H1 (cell line): Measurements from ENCODE around the gene HOXB4. TPM values are rescaled to one million over a fixed set of nuclear protein-coding genes. Genes with fewer than 3 reads are reported as not detected.

Experiments used
- CTCF ChIA-PET: fragments of 300-600 bp; sonication (Branson Sonifier 250); formaldehyde crosslinking; loops from one replicate; lab custom pipeline; 2021; ENCODE audit not compliant: partially characterized antibody; lab: Charles Lee
- POLR2A ChIA-PET: fragments of 300-600 bp; sonication (Branson Sonifier 250); formaldehyde crosslinking; loops from one replicate; lab custom pipeline; 2021; ENCODE audit warnings: inconsistent platforms; ENCODE audit not compliant: partially characterized antibody; lab: Charles Lee
- DNase-seq, 2 experiments: peaks; one replicate each; pipeline versions ENCODE4 v3.0.0 to v3.0.0-alpha.2; 2010 to 2022; ENCODE audit warnings: low spot score in 2 of 2, low read depth in 1 of 2, mixed read lengths in 1 of 2
- FAIRE-seq: peaks from 2 replicates; lab custom pipeline; 2011; peaks lifted over from hg19 to GRCh38; lab: Jason Lieb, UNC
- H2AFZ ChIP-seq: 2 replicates; pipeline ENCODE4 v1.8.1; 2012; ENCODE audit warnings: low read length, inconsistent platforms
- H2AK5ac ChIP-seq: 2 replicates; pipeline ENCODE4 v1.6.1; 2013; ENCODE audit warnings: low read depth, low read length
- H2BK120ac ChIP-seq: replicated peaks from 2 replicates; pipeline ENCODE3; 2013; ENCODE audit warnings: low read depth, low read length, inconsistent platforms
- H2BK12ac ChIP-seq: 2 replicates; pipeline ENCODE4 v1.6.1; 2013; ENCODE audit warnings: low read depth, low read length
- H2BK15ac ChIP-seq: 2 replicates; pipeline ENCODE4 v1.6.1; 2013; ENCODE audit warnings: low read length
- H2BK20ac ChIP-seq: 2 replicates; pipeline ENCODE4 v1.6.1; 2013; ENCODE audit warnings: low read length
- H2BK5ac ChIP-seq: 2 replicates; pipeline ENCODE4 v1.6.1; 2013; ENCODE audit warnings: low read depth, low read length
- H3K14ac ChIP-seq: 2 replicates; pipeline ENCODE4 v1.6.1; 2013; ENCODE audit warnings: inconsistent platforms; ENCODE audit not compliant: insufficient read length
- H3K18ac ChIP-seq: 2 replicates; pipeline ENCODE4 v1.6.1; 2013; ENCODE audit warnings: low read length; ENCODE audit errors: extremely low read depth
- H3K23ac ChIP-seq: 2 replicates; pipeline ENCODE4 v1.6.1; 2013; ENCODE audit warnings: inconsistent platforms; ENCODE audit not compliant: insufficient read length
- H3K23me2 ChIP-seq: 2 replicates; pipeline ENCODE4 v1.6.1; 2013; ENCODE audit warnings: low read depth, low read length
- H3K27ac ChIP-seq: 2 replicates; pipeline ENCODE4 v1.6.1; 2011; ENCODE audit warnings: low read depth, low read length, inconsistent platforms
- H3K27me3 ChIP-seq, 4 experiments: replicated peaks in 1 of 4; 1 replicate in 1 of 4; 2 replicates in 3 of 4; pipeline versions ENCODE4 v1.6.1 to v1.8.1; 2011 to 2013; ENCODE audit warnings: low read length in 3 of 4, mild to moderate bottlenecking in 3 of 4, inconsistent platforms in 2 of 4, mixed read lengths in 2 of 4, moderate library complexity in 1 of 4; ENCODE audit not compliant: control insufficient read depth in 3 of 4, insufficient read depth in 3 of 4; ENCODE audit errors: extremely low read depth in 1 of 4
- H3K36me3 ChIP-seq, 4 experiments: 2 replicates each; pipeline versions ENCODE4 v1.6.1 to v1.8.1; 2011 to 2013; ENCODE audit warnings: mild to moderate bottlenecking in 4 of 4, low read length in 3 of 4, moderate library complexity in 2 of 4, control low read depth in 1 of 4, inconsistent platforms in 1 of 4; ENCODE audit not compliant: insufficient read depth in 4 of 4, control insufficient read depth in 2 of 4
- H3K4ac ChIP-seq: replicated peaks from 2 replicates; pipeline ENCODE3; 2013; ENCODE audit warnings: low read length, low read depth, mixed read lengths, inconsistent platforms; ENCODE audit not compliant: insufficient read length
- H3K4me1 ChIP-seq, 4 experiments: replicated peaks in 1 of 4; 1 replicate in 1 of 4; 2 replicates in 3 of 4; pipeline versions ENCODE4 v1.6.1 to v1.8.1; 2011 to 2013; ENCODE audit warnings: low read length in 3 of 4, inconsistent platforms in 2 of 4, mixed read lengths in 1 of 4; ENCODE audit not compliant: insufficient read depth in 4 of 4, control insufficient read depth in 3 of 4
- H3K4me2 ChIP-seq, 2 experiments: 2 replicates each; pipeline versions ENCODE4 v1.6.1 to v1.8.1; 2011 to 2013; ENCODE audit warnings: low read depth in 2 of 2, low read length in 2 of 2, control low read depth in 1 of 2, inconsistent platforms in 1 of 2, mild to moderate bottlenecking in 1 of 2; ENCODE audit not compliant: insufficient read depth in 1 of 2
- H3K4me3 ChIP-seq, 4 experiments: fragments of 200-600, 300-600 bp in 1 of 4; sonication (generic), shearing (Covaris generic), sonication (Bioruptor Twin) in 1 of 4; 2 replicates each; pipeline versions ENCODE4 v1.5.1 to v1.8.1; 2011 to 2016; ENCODE audit warnings: low read length in 4 of 4, low read depth in 3 of 4, control low read depth in 2 of 4, inconsistent platforms in 2 of 4, mild to moderate bottlenecking in 2 of 4, mixed read lengths in 1 of 4, moderate library complexity in 1 of 4; ENCODE audit not compliant: insufficient read depth in 2 of 4; ENCODE audit errors: extremely low read depth in 1 of 4
- H3K56ac ChIP-seq: replicated peaks from 2 replicates; pipeline ENCODE3; 2013; ENCODE audit warnings: low read depth, mild to moderate bottlenecking, mixed read lengths, low read length, inconsistent platforms; ENCODE audit not compliant: insufficient read length
- H3K79me1 ChIP-seq: 2 replicates; pipeline ENCODE4 v1.6.1; 2013; ENCODE audit warnings: low read depth, low read length, control low read depth
- H3K79me2 ChIP-seq, 2 experiments: 2 replicates each; pipeline versions ENCODE4 v1.6.1 to v1.8.1; 2012 to 2013; ENCODE audit warnings: low read length in 2 of 2, mild to moderate bottlenecking in 2 of 2, inconsistent platforms in 1 of 2; ENCODE audit not compliant: insufficient read depth in 2 of 2, control insufficient read depth in 1 of 2
- H3K9ac ChIP-seq, 4 experiments: replicated peaks in 1 of 4; 1 replicate in 1 of 4; 2 replicates in 3 of 4; pipeline versions ENCODE4 v1.6.1 to v1.8.1; 2011 to 2013; ENCODE audit warnings: low read depth in 3 of 4, low read length in 3 of 4, control low read depth in 2 of 4, mild to moderate bottlenecking in 2 of 4, moderate library complexity in 2 of 4, inconsistent platforms in 1 of 4; ENCODE audit errors: extremely low read depth in 1 of 4
- H3K9me3 ChIP-seq, 2 experiments: 2 replicates each; pipeline versions ENCODE4 v1.6.1 to v1.8.1; 2012 to 2013; ENCODE audit warnings: mild to moderate bottlenecking in 2 of 2, moderate library complexity in 2 of 2, control low read depth in 1 of 2, inconsistent platforms in 1 of 2, low read depth in 1 of 2, low read length in 1 of 2, mixed read lengths in 1 of 2; ENCODE audit not compliant: insufficient read depth in 2 of 2
- H4K20me1 ChIP-seq, 2 experiments: replicated peaks in 1 of 2; 2 replicates each; pipeline versions ENCODE3 to v1.8.1; 2011 to 2013; ENCODE audit warnings: inconsistent platforms in 2 of 2, low read length in 2 of 2, mild to moderate bottlenecking in 1 of 2; ENCODE audit not compliant: insufficient read depth in 2 of 2, control insufficient read depth in 1 of 2
- H4K5ac ChIP-seq: 2 replicates; pipeline ENCODE4 v1.6.1; 2013; ENCODE audit warnings: low read length, low read depth, mixed read lengths, inconsistent platforms; ENCODE audit not compliant: insufficient read length
- H4K8ac ChIP-seq: 2 replicates; pipeline ENCODE4 v1.8.0; 2013; ENCODE audit warnings: mild to moderate bottlenecking, moderate library complexity, low read length, inconsistent platforms; ENCODE audit not compliant: insufficient read depth; ENCODE audit errors: extremely low read depth
- H4K91ac ChIP-seq: replicated peaks from 2 replicates; pipeline ENCODE3; 2013; ENCODE audit warnings: low read length, mixed read lengths, inconsistent platforms; ENCODE audit not compliant: insufficient read length
- EZH2 ChIP-seq: fragments of 200-600 bp; sonication (generic); IDR thresholded peaks from 2 replicates; pipeline ENCODE4 v1.7.1; 2012; ENCODE audit warnings: low read depth, mild to moderate bottlenecking, moderate library complexity, low read length, inconsistent platforms; ENCODE audit not compliant: severe bottlenecking
- GABPA ChIP-seq: IDR thresholded peaks from 2 replicates; pipeline ENCODE4 v1.6.1; 2011; ENCODE audit warnings: mild to moderate bottlenecking, low read length, moderate library complexity, borderline replicate concordance; ENCODE audit not compliant: insufficient read depth
- GTF2F1 ChIP-seq: IDR thresholded peaks from 2 replicates; pipeline ENCODE4 v1.6.1; 2012; ENCODE audit warnings: low read depth, low read length, improper control_type of control experiment, borderline replicate concordance
- JUND ChIP-seq: IDR thresholded peaks from 2 replicates; pipeline ENCODE4 v1.6.1; 2011; ENCODE audit warnings: mild to moderate bottlenecking, improper control_type of control experiment, low read length
- RAD21 ChIP-seq, 2 experiments: IDR thresholded peaks in 1 of 2; conservative IDR thresholded peaks in 1 of 2; 2 replicates each; pipeline ENCODE4 v1.6.1; 2011; ENCODE audit warnings: low read depth in 2 of 2, low read length in 2 of 2, improper control_type of control experiment in 1 of 2, inconsistent platforms in 1 of 2, mild to moderate bottlenecking in 1 of 2, moderate library complexity in 1 of 2
- TBP ChIP-seq: IDR thresholded peaks from 2 replicates; pipeline ENCODE4 v1.6.1; 2011; ENCODE audit warnings: low read depth, low read length, improper control_type of control experiment
- TCF12 ChIP-seq: IDR thresholded peaks from 2 replicates; pipeline ENCODE4 v1.6.1; 2011; ENCODE audit warnings: low read depth, mild to moderate bottlenecking, low read length
- TEAD4 ChIP-seq: IDR thresholded peaks from 2 replicates; pipeline ENCODE4 v1.6.1; 2012; ENCODE audit warnings: low read depth, low read length, inconsistent platforms, mixed read lengths
- WGBS, 2 experiments: shearing (Covaris generic) in 1 of 2; methylation state at CpG; one replicate each; pipeline versions ENCODE4 v1.1.6 to v1.1.7; 2013 to 2015; ENCODE audit warnings: low lambda C conversion rate in 2 of 2, mixed read lengths in 2 of 2, inconsistent platforms in 1 of 2, low coverage in 1 of 2, missing lambda C conversion rate in 1 of 2; ENCODE audit not compliant: insufficient replicate concordance in 2 of 2, insufficient coverage in 1 of 2, insufficient read length in 1 of 2; ENCODE audit errors: extremely low coverage in 1 of 2, missing lambda C conversion rate in 1 of 2; 5-methylcytosine and 5-hydroxymethylcytosine counted together
- polyA plus RNA-seq, 7 experiments: library from polyadenylated mRNA; depleted of rRNA in 3 of 7; stranded (reverse) in 5 of 7; unstranded in 2 of 7; fragments of >200 nt in 5 of 7; fragments of 200-250 nt in 2 of 7; gene quantifications; 1 replicate in 5 of 7; 2 replicates in 1 of 7; 4 replicates in 1 of 7; pipeline versions ENCODE4 v1.2.1 to v1.2.3, GENCODE V29; 2011 to 2013; ENCODE audit warnings: missing spikeins in 2 of 7, mixed read lengths in 2 of 7
- total RNA-seq: library from RNA; stranded (reverse); fragmentation: NEBNext Ultra II Directional; extraction: Animal tissue kit (Norgen Biotek cat#: 25700); gene quantifications from 2 replicates; pipeline ENCODE4 v1.2.1, GENCODE V29; 2021
- TF ChIP-seq, protein P1 (sequence below), 3 experiments: IDR thresholded peaks; 1 replicate in 2 of 3; 2 replicates in 1 of 3; pipeline versions ENCODE4 v1.5.1 to v1.6.1; 2011; ENCODE audit warnings: low read length in 3 of 3, mild to moderate bottlenecking in 3 of 3, inconsistent platforms in 2 of 3, low read depth in 1 of 3, moderate library complexity in 1 of 3; ENCODE audit not compliant: insufficient read depth in 1 of 3; ENCODE audit errors: control extremely low read depth in 1 of 3

The HOXB4 gene
- total and polyA plus RNA-seq, 2 of the 8 experiments (the other 6 are each of a cell fraction or from before 2014, with no cell fraction given) = not detected

DNA sequence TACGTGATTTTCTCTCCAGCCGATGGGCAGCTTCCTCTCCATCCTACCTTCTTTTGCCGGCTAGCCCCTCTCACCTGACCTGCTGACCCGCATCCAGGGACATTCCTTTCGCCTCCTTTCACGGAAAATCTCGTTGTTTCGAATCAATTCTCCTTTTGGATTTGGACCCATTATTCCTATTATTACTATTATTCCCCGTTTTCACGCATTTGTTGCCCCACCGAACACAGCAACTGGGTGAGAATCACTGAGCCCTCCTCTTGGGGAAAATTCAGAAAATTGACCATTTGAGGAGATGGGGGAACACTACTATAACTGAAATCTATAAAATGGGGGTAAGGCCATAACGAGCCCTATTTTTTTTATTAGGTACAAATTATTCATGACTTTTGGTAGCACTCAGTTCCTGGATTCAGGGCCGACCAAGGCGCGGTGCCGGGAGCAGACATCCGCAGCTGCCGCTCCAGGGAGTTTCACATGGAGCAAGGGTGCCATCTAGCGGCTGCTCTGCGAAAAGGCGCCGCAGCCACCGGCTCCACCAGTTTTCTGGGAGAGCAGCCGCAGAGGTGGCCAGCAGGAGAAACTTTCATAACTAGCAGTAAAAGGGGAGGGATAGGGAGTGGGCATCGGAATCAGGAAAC lies 40.2 kb upstream of the HOXB4 start:
- peak in 1 of 2 experiments; percentile 95 for DNase-seq
- CTCF ChIA-PET = interaction anchor here (0.5 to 5.4 kb wide), 50 partner anchors 9 to 600 kb away, joined by 3 to 30 read pairs (median 4); partner anchors contain the start of genes HOXB3, HOXB5 and HOXB9
- no peak overlapping the region for H3K23ac ChIP-seq
- no peak overlapping the region for H3K4ac ChIP-seq
- H4K8ac ChIP-seq = no peak overlapping the region
- no peak overlapping the region for H3K27ac ChIP-seq
- POLR2A ChIA-PET = no interaction called here
- TF ChIP-seq EZH2 = peak; percentile 67
- TF ChIP-seq RAD21 (IDR thresholded peaks at IDR 0.05 in 1 of 2, conservative IDR thresholded peaks at IDR 0.05 in 1 of 2; ENCODE audit: low read depth in 2 of 2, low read length in 2 of 2) = peak; percentile 96
- TF ChIP-seq GABPA = no peak
- TF ChIP-seq TCF12 = 0 out of 2 replicates have a peak, but pooled peaks have one; percentile 63
- no peak for TF ChIP-seq GTF2F1
- TF ChIP-seq, protein P1, sequence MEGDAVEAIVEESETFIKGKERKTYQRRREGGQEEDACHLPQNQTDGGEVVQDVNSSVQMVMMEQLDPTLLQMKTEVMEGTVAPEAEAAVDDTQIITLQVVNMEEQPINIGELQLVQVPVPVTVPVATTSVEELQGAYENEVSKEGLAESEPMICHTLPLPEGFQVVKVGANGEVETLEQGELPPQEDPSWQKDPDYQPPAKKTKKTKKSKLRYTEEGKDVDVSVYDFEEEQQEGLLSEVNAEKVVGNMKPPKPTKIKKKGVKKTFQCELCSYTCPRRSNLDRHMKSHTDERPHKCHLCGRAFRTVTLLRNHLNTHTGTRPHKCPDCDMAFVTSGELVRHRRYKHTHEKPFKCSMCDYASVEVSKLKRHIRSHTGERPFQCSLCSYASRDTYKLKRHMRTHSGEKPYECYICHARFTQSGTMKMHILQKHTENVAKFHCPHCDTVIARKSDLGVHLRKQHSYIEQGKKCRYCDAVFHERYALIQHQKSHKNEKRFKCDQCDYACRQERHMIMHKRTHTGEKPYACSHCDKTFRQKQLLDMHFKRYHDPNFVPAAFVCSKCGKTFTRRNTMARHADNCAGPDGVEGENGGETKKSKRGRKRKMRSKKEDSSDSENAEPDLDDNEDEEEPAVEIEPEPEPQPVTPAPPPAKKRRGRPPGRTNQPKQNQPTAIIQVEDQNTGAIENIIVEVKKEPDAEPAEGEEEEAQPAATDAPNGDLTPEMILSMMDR (IDR thresholded peaks at IDR 0.05; ENCODE audit: control extremely low read depth in 1 of 3, insufficient read depth in 1 of 3, low read depth in 1 of 3, low read length in 3 of 3) = peak; percentile 77 to 95 (median 82)
- TF ChIP-seq TEAD4 = no peak
- TF ChIP-seq TBP = no peak
- peak; percentile 12; the same call in 1 of the 2 replicates for TF ChIP-seq JUND
- peaks cover 0 to 14% (median 0%) of the 10 kb centered on the region in 4 experiments; a peak in 1 of 8 replicates for H3K36me3 ChIP-seq
- H2BK5ac ChIP-seq = no peak overlapping the region
- H3K9ac ChIP-seq = no peak overlapping the region
- H4K5ac ChIP-seq = no peak overlapping the region
- no peak overlapping the region for H2AFZ ChIP-seq
- H3K56ac ChIP-seq = no peak overlapping the region
- FAIRE-seq = peak; percentile 42
- no peaks in the 10 kb centered on the region for H3K79me2 ChIP-seq
- H3K4me1 ChIP-seq = peaks cover 0 to 3% (median 3%) of the 10 kb centered on the region in 4 experiments; a peak in 5 of 7 replicates
- H3K9me3 ChIP-seq = no peaks in the 10 kb centered on the region; a peak in 1 of 4 replicates
- H4K20me1 ChIP-seq = peaks cover 29 to 46% of the 10 kb centered on the region in 2 experiments
- H4K91ac ChIP-seq = no peak overlapping the region
- no peak overlapping the region for H2BK15ac ChIP-seq
- no peak overlapping the region for H2BK12ac ChIP-seq
- H3K4me2 ChIP-seq = no peak overlapping the region
- no peak overlapping the region for H3K18ac ChIP-seq
- no peak overlapping the region for H2AK5ac ChIP-seq
- no peak overlapping the region for H3K14ac ChIP-seq
- H2BK120ac ChIP-seq = no peak overlapping the region
- peak overlapping the region in 1 of 4 experiments; percentile 19; a peak in 1 of 8 replicates for H3K4me3 ChIP-seq
- whole genome bisulfite sequencing, 2 experiments = 10% methylated on average over 25 of the region's 25 CpGs; no CpG with 5 or more reads in 1 of the 2 experiments
- no peaks in the 10 kb centered on the region; the same call in 1 of the 2 replicates for H3K23me2 ChIP-seq
- H3K27me3 ChIP-seq = peaks cover 97 to 100% (median 99%) of the 10 kb centered on the region in 4 experiments
- H3K79me1 ChIP-seq = no peaks in the 10 kb centered on the region
- H2BK20ac ChIP-seq = no peak overlapping the region
